OCI-LY7 (cell line): ENCODE results near the gene MIA2.

ENCODE experiments used
- EZH2phosphoT487 ChIP-seq: fragments of 200-600 bp; sonication (generic); IDR thresholded peaks from 2 replicates; pipeline ENCODE4 v1.6.1; 2018; ENCODE audit warnings: low read depth, borderline replicate concordance, mild to moderate bottlenecking, mixed run types, antibody characterized with exemption, low read length, moderate library complexity, mixed read lengths
- TF ChIP-seq, protein P1 (sequence below): fragments of 200-600 bp; sonication (generic); conservative IDR thresholded peaks from 2 replicates; pipeline ENCODE4 v1.5.1; 2014; ENCODE audit warnings: mild to moderate bottlenecking, antibody characterized with exemption, low read length, moderate library complexity, mixed read lengths

DNA sequence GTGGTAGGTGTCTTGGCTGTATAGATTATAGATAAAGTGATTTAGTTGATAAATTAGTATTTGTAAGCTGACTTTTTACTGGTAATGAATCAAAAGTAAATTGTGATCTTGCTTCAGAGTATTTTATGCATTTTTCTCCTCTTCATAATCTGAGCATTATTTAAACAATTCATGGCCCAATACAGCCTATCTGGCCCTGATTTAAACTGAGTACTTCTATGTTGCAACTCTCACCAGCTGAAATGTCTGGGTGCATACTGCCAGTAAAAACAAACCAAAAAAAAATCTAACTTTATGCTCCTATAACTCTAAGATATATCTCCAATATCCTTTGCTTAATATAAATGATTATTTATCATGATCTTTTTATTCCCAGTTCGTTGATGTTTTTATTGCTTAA is 86.6 kb downstream of the MIA2 start:
- TF ChIP-seq, protein P1, sequence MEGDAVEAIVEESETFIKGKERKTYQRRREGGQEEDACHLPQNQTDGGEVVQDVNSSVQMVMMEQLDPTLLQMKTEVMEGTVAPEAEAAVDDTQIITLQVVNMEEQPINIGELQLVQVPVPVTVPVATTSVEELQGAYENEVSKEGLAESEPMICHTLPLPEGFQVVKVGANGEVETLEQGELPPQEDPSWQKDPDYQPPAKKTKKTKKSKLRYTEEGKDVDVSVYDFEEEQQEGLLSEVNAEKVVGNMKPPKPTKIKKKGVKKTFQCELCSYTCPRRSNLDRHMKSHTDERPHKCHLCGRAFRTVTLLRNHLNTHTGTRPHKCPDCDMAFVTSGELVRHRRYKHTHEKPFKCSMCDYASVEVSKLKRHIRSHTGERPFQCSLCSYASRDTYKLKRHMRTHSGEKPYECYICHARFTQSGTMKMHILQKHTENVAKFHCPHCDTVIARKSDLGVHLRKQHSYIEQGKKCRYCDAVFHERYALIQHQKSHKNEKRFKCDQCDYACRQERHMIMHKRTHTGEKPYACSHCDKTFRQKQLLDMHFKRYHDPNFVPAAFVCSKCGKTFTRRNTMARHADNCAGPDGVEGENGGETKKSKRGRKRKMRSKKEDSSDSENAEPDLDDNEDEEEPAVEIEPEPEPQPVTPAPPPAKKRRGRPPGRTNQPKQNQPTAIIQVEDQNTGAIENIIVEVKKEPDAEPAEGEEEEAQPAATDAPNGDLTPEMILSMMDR: no peak
- no peak for TF ChIP-seq EZH2phosphoT487
